ENCODE results near the gene SHISAL1.

Gene SHISAL1

DNA sequence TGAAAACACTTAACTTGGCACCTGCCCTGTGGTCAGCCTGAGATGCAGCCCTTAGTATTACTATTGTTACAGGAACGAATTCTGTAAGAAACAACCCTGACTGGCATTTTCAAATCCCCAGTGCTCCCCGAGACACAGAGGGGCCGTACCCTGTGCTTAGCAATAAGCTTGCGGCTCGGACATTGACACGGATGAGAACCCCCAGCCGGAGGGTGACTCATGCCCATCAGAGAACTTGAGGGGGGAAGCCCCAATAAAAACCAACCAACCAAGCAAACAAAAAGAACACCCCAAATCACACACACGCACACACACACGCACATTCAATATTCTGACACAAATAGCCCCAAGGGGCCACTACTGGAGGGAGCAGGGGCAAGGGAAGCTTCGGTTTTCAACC is 63.8 kb downstream of the SHISAL1 start:
- TF ChIP-seq RARB (CRISPR knock-in tag; IDR thresholded peaks at IDR 0.05) (no peak), ARNTL (CRISPR knock-in tag; IDR thresholded peaks at IDR 0.05; ENCODE audit: borderline replicate concordance, low read depth) (no peak), PPARA (CRISPR knock-in tag; IDR thresholded peaks at IDR 0.05; ENCODE audit: borderline replicate concordance) (no peak), ISL1 (CRISPR knock-in tag; IDR thresholded peaks at IDR 0.05) (no peak), OSR1 (CRISPR knock-in tag; IDR thresholded peaks at IDR 0.05) (no peak), ZNF70 (CRISPR knock-in tag; IDR thresholded peaks at IDR 0.05) (no peak), BACH2 (CRISPR knock-in tag; IDR thresholded peaks at IDR 0.05; ENCODE audit: borderline replicate concordance) (no peak), CSDC2 (CRISPR knock-in tag; IDR thresholded peaks at IDR 0.05) (no peak), ZC3H10 (CRISPR knock-in tag; IDR thresholded peaks at IDR 0.05) (no peak), ZNF8 (CRISPR knock-in tag; IDR thresholded peaks at IDR 0.05) (no peak), ESRRG (CRISPR knock-in tag; IDR thresholded peaks at IDR 0.05) (no peak), ZNF565 (CRISPR knock-in tag; conservative IDR thresholded peaks at IDR 0.05; ENCODE audit: low read depth) (no peak), ZFP3 (CRISPR knock-in tag; IDR thresholded peaks at IDR 0.05) (no peak), GLIS3 (CRISPR knock-in tag; IDR thresholded peaks at IDR 0.05) (no peak)
- TF ChIP-seq, protein P1, sequence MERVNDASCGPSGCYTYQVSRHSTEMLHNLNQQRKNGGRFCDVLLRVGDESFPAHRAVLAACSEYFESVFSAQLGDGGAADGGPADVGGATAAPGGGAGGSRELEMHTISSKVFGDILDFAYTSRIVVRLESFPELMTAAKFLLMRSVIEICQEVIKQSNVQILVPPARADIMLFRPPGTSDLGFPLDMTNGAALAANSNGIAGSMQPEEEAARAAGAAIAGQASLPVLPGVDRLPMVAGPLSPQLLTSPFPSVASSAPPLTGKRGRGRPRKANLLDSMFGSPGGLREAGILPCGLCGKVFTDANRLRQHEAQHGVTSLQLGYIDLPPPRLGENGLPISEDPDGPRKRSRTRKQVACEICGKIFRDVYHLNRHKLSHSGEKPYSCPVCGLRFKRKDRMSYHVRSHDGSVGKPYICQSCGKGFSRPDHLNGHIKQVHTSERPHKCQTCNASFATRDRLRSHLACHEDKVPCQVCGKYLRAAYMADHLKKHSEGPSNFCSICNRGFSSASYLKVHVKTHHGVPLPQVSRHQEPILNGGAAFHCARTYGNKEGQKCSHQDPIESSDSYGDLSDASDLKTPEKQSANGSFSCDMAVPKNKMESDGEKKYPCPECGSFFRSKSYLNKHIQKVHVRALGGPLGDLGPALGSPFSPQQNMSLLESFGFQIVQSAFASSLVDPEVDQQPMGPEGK (CRISPR knock-in tag; IDR thresholded peaks at IDR 0.05; ENCODE audit: borderline replicate concordance): no peak
- no peak for ATAC-seq

DNA sequence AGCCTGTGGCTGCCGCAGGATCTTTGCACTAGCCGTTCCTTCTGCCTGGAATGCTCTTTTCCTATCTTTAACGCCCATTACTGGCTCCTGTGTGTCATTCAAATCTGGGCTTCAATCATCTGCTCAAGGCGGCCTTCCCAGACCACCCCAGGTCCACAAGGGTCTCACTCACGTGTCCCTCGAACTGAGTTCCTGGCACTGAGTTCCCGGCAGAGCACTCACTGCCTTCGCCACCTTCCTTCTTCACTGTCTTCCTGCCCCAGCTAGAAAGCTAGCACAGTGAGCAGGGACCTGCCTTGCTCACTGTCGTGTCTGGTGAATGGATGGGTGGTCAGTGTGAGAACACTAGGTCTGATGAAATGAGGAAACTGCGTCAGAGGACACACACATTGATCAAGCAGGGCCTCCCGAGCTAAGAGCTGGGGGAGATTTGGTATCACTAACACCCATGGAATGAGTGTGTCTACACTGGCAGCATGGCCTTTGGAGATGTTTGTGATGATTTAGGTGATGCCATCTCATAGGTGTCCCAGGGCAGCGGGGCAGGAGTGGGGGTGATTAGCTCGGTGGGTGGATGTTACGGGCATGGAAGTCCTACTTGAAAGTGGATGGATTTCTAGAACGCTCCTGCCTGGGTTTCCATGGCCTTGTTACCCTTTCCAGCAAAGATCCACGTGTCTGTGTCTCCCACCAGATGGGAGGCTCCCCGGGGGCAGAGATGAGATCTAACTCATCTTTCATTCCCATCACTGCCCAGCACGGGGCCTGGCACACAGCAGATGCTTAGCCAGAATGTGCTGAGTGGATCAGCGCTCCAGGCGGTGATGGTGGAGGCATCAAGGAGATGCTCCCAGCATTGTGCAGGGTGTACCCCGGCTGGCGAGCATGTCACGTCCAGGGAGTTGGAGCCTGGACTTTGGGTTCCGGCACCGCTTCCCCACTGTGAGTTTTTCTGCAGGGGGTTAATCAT is 64.5 kb downstream of the SHISAL1 start:
- TF ChIP-seq ZNF70 (CRISPR knock-in tag; IDR thresholded peaks at IDR 0.05) (no peak), GLIS3 (CRISPR knock-in tag; IDR thresholded peaks at IDR 0.05) (no peak), ZC3H10 (CRISPR knock-in tag; IDR thresholded peaks at IDR 0.05) (no peak), OSR1 (CRISPR knock-in tag; IDR thresholded peaks at IDR 0.05) (no peak), PPARA (CRISPR knock-in tag; IDR thresholded peaks at IDR 0.05; ENCODE audit: borderline replicate concordance) (no peak), ZFP3 (CRISPR knock-in tag; IDR thresholded peaks at IDR 0.05) (no peak), SNAI2 (CRISPR knock-in tag; IDR thresholded peaks at IDR 0.05) (no peak), CSDC2 (CRISPR knock-in tag; IDR thresholded peaks at IDR 0.05) (no peak), POU6F1 (CRISPR knock-in tag; IDR thresholded peaks at IDR 0.05; ENCODE audit: borderline replicate concordance, low read depth) (no peak), ESRRG (CRISPR knock-in tag; IDR thresholded peaks at IDR 0.05) (no peak), RARB (CRISPR knock-in tag; IDR thresholded peaks at IDR 0.05) (no peak), ZNF8 (CRISPR knock-in tag; IDR thresholded peaks at IDR 0.05) (no peak)
- TF ChIP-seq, protein P2, sequence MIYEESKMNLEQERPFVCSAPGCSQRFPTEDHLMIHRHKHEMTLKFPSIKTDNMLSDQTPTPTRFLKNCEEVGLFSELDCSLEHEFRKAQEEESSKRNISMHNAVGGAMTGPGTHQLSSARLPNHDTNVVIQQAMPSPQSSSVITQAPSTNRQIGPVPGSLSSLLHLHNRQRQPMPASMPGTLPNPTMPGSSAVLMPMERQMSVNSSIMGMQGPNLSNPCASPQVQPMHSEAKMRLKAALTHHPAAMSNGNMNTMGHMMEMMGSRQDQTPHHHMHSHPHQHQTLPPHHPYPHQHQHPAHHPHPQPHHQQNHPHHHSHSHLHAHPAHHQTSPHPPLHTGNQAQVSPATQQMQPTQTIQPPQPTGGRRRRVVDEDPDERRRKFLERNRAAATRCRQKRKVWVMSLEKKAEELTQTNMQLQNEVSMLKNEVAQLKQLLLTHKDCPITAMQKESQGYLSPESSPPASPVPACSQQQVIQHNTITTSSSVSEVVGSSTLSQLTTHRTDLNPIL (CRISPR knock-in tag; IDR thresholded peaks at IDR 0.05; ENCODE audit: low read depth): no peak
- TF ChIP-seq, protein P1 (CRISPR knock-in tag; IDR thresholded peaks at IDR 0.05; ENCODE audit: borderline replicate concordance): no peak
- no peak for ATAC-seq

- ATAC-seq: no peak
- TF ChIP-seq, protein P1 (CRISPR knock-in tag; IDR thresholded peaks at IDR 0.05; ENCODE audit: borderline replicate concordance): no peak
- TF ChIP-seq ARNTL (CRISPR knock-in tag; IDR thresholded peaks at IDR 0.05; ENCODE audit: borderline replicate concordance, low read depth) (no peak), CSRNP3 (CRISPR knock-in tag; IDR thresholded peaks at IDR 0.05) (no peak), BACH2 (CRISPR knock-in tag; IDR thresholded peaks at IDR 0.05; ENCODE audit: borderline replicate concordance) (no peak), RARB (CRISPR knock-in tag; IDR thresholded peaks at IDR 0.05) (no peak), ZC3H10 (CRISPR knock-in tag; IDR thresholded peaks at IDR 0.05) (no peak), TSHZ2 (CRISPR knock-in tag; IDR thresholded peaks at IDR 0.05) (no peak), ZNF8 (CRISPR knock-in tag; IDR thresholded peaks at IDR 0.05) (no peak), ESRRG (CRISPR knock-in tag; IDR thresholded peaks at IDR 0.05) (no peak), GLIS3 (CRISPR knock-in tag; IDR thresholded peaks at IDR 0.05) (no peak), PPARA (CRISPR knock-in tag; IDR thresholded peaks at IDR 0.05; ENCODE audit: borderline replicate concordance) (no peak), TCF4 (CRISPR knock-in tag; IDR thresholded peaks at IDR 0.05; ENCODE audit: borderline replicate concordance) (no peak), OSR1 (CRISPR knock-in tag; IDR thresholded peaks at IDR 0.05) (no peak)
These were observed 65.4 kb downstream of the SHISAL1 start for GRCh38 chr22:44247346-44247745.
